IPS-15b (cell line): ENCODE data around the gene ACKR2.
A peak's percentile ranks its signal among the peaks of the same experiment; 100 is the strongest.

Experiments used
- H3K27me3 ChIP-seq: one replicate; pipeline ENCODE4 v1.6.1; 2013; ENCODE audit warnings: low read length; ENCODE audit not compliant: control insufficient read depth, insufficient read depth
- H3K36me3 ChIP-seq: one replicate; pipeline ENCODE4 v1.6.1; 2013; ENCODE audit warnings: low read length; ENCODE audit not compliant: control insufficient read depth, insufficient read depth
- H3K4me1 ChIP-seq: one replicate; pipeline ENCODE4 v1.6.1; 2013; ENCODE audit warnings: mild to moderate bottlenecking, low read length; ENCODE audit not compliant: control insufficient read depth, insufficient read depth
- H3K4me3 ChIP-seq: one replicate; pipeline ENCODE4 v1.5.1; 2013; ENCODE audit warnings: low read depth, low read length
- H3K9ac ChIP-seq: one replicate; pipeline ENCODE4 v1.6.1; 2013; ENCODE audit warnings: low read depth, mild to moderate bottlenecking, low read length
- H3K9me3 ChIP-seq: one replicate; pipeline ENCODE4 v1.6.1; 2013; ENCODE audit warnings: mild to moderate bottlenecking, low read length; ENCODE audit not compliant: control insufficient read depth, insufficient read depth

Gene ACKR2, protein sequence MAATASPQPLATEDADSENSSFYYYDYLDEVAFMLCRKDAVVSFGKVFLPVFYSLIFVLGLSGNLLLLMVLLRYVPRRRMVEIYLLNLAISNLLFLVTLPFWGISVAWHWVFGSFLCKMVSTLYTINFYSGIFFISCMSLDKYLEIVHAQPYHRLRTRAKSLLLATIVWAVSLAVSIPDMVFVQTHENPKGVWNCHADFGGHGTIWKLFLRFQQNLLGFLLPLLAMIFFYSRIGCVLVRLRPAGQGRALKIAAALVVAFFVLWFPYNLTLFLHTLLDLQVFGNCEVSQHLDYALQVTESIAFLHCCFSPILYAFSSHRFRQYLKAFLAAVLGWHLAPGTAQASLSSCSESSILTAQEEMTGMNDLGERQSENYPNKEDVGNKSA

DNA sequence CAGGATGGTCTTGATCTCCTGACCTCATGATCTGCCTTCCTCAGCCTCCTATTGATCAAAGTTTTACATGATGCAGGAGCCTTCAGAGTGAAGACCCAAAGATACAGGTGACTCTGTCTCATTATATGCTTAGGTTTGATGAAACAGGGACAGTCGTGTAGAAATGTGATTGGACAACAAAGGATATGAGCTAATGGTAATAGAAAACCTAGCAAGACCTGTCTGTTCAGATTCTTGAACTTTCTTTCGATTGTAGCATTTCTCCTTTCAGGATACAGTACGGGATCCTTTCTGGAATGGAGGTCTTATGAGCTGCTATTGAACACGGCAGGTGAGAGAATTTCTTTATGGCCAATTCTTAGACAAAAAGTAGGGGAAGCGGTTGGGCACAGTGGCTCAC, at the start of gene ACKR2:
TSS of gene ACKR2 (plus strand) at position 244 of the 400 bp plus-strand sequence. CDS start 55,058 bp downstream, outside the sequence.
- H3K36me3 ChIP-seq, result no peaks in the 10 kb centered on the region
- no peaks in the 10 kb centered on the region for H3K9me3 ChIP-seq
- H3K9ac ChIP-seq, result no peak within 1 kb of the TSS
- no peaks in the 10 kb centered on the region for H3K4me1 ChIP-seq
- no peak within 1 kb of the TSS for H3K4me3 ChIP-seq
- H3K27me3 ChIP-seq, result peaks cover 24% of the 10 kb centered on the region

DNA sequence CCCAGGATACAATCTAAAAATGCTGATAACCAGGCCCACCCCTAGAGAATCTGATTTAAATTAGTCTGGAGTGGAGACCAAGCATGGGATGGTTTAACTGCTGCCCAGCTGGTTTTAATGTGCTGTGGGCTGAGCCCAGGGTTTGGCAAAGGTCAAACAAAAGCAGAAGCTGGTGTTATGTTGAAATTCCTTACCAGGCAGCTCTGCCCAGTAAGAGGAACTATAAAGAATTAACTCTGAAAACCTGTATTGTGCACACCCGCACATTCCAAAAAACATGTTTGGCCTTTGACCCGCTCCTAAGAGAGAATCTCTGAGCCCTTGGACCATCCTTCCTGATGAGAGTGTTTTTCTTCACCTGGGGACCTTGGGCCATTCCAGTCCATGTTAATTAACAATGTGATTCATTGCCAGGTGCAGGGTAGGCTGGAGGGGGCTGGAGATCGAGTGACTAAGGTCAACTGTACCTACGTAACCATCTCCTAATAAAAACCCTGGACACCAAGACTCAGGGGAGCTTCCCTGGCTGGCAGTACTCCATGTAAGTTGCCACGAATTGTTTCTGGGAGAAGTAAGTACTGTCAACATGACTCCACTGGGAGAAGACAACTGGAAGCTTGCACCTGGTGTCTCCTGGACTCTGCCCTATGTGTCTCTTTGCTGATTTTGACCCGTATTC, 47.1 kb upstream of the ACKR2 start:
- Histone ChIP-seq H3K36me3 (no peaks in the 10 kb centered on the region), H3K9me3 (no peaks in the 10 kb centered on the region), H3K27me3 (peaks cover 4% of the 10 kb centered on the region), H3K9ac (no peak overlapping the region), H3K4me1 (peaks cover 3% of the 10 kb centered on the region), H3K4me3 (no peak overlapping the region)

DNA sequence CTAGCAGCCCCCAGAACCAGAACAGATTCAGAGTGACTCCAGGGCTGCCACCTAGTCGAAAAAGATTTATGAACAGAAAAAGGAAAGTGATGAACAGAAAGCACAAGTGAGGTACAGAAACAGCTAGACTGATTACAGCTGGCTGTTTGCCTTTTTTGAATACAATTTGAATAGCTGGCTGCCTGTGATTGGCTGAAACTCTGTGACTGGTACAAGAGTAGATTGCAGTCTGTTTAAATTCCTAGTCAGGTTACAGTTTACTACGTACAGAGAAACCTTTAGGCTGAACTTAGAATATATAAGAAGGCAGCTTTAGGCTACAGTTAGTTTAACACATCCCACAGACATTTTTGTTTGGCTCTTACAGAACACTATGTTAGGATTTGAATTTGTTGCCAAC, 46.2 kb upstream of the ACKR2 start:
- Histone ChIP-seq H3K27me3 (peaks cover 4% of the 10 kb centered on the region), H3K36me3 (no peaks in the 10 kb centered on the region), H3K9me3 (no peaks in the 10 kb centered on the region), H3K9ac (no peak overlapping the region), H3K4me3 (no peak overlapping the region), H3K4me1 (peaks cover 3% of the 10 kb centered on the region)

DNA sequence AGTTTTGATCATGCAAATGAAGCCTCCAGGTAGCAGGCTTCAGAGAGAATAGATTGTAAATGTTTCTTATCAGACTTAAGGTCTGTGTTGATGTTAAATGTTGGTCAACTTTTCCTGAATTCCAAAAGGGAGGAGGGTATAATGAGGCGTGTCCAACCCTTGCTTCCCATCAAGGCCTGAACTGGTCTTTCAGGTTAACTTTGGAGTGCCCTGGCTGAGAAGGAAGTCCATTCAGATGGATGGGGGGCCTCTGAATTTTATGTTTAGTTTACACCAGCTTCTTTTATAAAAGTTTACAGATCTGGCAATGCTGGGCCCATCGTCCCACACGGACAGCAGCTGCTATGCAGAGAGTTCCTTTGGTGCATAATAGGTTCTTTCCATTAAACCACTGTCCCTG, 45.1 kb upstream of the ACKR2 start:
- Histone ChIP-seq H3K36me3 (no peaks in the 10 kb centered on the region), H3K9ac (no peak overlapping the region), H3K9me3 (no peaks in the 10 kb centered on the region), H3K4me1 (peaks cover 3% of the 10 kb centered on the region), H3K27me3 (peaks cover 4% of the 10 kb centered on the region), H3K4me3 (no peak overlapping the region)

DNA sequence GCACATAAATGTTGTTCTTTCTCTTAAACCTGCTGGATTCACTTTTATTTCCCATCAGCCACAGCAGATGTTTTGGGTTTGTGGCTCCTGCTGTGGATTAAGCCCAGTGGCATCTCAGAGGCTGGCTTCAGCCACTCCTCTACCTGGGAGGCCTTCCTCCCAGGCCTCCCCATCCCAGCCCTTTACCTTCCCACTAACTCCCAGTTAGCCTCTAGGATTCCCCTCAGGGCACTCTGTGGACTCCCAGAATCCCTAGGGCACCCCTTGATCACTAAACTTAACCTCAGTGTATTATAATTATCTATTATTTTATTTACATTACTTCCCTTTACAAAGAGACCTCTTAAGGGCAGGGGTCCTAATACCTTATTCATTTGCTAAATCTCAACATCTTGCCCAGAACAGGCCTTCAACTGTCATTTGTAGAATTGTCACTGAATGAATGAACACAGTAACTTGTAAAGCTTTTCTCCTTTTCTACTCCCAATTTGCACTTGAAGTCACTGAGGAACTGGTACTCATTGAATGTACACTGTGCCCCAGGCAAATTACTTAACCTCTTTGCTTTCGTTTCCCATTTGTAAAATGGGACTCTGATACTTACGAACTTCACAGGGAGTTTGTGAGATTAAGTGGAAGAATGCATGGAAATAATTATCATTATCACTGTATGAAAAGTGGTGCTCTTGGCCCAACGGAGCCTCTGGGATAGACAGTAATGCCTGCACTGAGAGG, 44.5 kb upstream of the ACKR2 start:
- Histone ChIP-seq H3K36me3 (no peaks in the 10 kb centered on the region), H3K9ac (no peak overlapping the region), H3K4me1 (peaks cover 3% of the 10 kb centered on the region), H3K9me3 (no peaks in the 10 kb centered on the region), H3K27me3 (peaks cover 4% of the 10 kb centered on the region), H3K4me3 (no peak overlapping the region)

DNA sequence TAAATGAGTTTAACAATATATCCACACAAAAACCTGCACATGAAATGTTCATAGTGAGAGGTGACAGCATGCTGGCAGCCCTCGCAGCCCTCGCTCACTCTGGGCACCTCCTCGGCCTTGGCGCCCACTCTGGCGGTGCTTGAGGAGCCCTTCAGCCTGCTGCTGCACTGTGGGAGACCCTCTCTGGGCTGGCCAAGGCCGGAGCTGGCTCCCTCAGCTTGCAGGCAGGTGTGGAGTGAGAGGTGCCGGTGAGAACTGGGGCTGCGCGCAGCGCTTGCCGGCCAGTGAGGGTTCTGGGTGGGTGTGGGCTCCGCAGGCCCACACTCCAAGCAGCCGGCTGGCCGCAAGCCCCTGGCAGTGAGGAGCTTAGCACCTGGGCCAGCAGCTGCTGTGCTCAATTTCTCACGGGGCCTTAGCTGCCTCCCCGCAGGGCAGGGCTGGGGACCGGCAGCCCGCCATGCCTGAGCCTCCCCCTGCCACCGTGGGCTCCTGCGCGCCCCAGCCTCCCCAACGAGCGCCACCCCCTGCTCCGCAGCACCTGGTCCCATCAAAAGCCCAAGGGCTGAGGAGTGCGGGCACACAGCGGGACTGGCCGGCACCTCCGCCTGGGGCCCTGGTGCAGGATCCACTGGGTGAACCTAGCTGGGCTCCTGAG, 39.6 kb upstream of the ACKR2 start:
- Histone ChIP-seq H3K27me3 (peaks cover 10% of the 10 kb centered on the region), H3K36me3 (no peaks in the 10 kb centered on the region), H3K9ac (no peak overlapping the region), H3K4me3 (no peak overlapping the region), H3K4me1 (peaks cover 2% of the 10 kb centered on the region), H3K9me3 (no peaks in the 10 kb centered on the region)

DNA sequence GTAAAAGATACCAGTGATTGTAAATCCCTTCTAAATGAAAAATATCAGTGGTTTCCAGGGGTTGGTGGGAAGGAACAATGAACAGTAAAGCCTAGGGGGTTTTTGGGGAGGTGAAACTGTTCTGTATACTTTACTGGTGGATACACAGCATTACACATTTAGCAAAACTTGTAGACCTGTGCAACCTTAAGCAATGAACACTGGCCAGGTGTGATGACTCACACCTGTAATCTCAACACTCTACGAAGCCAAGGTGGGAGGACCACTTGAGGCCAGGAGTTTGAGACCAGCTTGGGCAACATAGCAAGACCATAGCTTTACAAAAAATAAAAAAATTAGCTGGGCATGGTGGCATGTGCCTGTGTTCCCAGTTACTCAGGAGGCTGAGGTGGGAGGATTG, 38.0 kb upstream of the ACKR2 start:
- Histone ChIP-seq H3K9ac (no peak overlapping the region), H3K27me3 (peaks cover 6% of the 10 kb centered on the region), H3K36me3 (no peaks in the 10 kb centered on the region), H3K9me3 (no peaks in the 10 kb centered on the region), H3K4me3 (no peak overlapping the region), H3K4me1 (no peaks in the 10 kb centered on the region)

DNA sequence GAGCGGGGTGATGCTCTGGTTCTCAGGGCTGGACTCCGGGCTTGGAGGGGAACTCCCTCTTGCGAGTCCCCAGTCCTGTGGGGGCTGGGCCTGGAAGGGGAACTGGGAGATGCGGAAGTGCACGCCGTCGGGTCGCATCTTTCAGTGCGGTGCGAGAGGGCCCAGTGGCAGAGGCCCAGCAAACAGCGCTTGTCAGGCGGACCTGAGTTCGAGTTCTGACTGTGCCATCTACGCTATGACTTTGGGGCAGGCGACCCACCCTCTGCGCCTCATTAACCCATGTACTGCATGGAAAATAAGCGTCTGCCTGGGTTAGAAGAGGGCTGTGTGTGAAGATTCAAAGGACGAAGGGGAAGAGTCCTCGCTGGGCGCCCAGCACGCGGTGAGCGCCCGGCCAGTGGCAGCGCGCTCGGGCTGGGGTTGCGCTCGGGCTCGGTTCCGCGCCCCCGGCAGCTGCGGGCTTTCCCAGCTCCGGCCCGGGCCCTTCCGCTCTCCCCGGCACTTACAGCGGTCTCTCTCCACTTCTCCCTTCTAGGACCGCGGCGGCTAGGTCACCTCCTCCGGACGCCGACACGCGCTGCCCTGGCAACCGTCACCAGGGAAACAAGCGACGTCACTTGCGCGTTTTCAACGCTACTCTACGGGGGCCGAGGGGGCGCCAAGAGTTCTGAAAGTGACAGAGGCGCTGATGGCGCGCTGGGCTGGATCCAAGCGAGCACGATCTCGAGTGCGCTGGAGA, 36.4 kb upstream of the ACKR2 start, which contains the start of gene CCDC13:
TSS of gene CCDC13 (minus strand) at position 584 of the 739 bp plus-strand sequence. CDS start 14,908 bp downstream, outside the sequence.
- no peak within 1 kb of the TSS for H3K9ac ChIP-seq
- H3K9me3 ChIP-seq, result no peaks in the 10 kb centered on the region
- H3K27me3 ChIP-seq, result peaks cover 6% of the 10 kb centered on the region
- H3K36me3 ChIP-seq, result no peaks in the 10 kb centered on the region
- H3K4me1 ChIP-seq, result no peaks in the 10 kb centered on the region
- peak within 1 kb of the TSS; percentile 90 for H3K4me3 ChIP-seq

DNA sequence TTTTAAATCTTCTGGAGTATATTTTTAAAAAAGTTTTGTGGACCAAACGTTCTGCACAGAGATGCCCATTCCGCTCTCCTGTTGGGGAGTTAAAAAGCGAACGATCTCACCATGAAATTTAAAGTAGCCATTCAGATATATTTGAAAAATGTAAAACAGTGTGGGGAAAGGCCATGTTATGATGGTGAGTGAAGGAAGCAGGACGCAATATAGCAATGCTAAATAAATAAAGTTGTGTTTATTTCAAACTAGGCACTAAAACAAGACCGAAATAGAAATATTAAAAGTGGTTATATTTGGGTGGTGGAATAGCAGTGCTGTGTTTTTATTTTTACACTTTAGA, 35.9 kb upstream of the ACKR2 start:
- no peaks in the 10 kb centered on the region for H3K4me1 ChIP-seq
- H3K4me3 ChIP-seq, result peak overlapping the region; percentile 90
- H3K9ac ChIP-seq, result no peak overlapping the region
- peaks cover 6% of the 10 kb centered on the region for H3K27me3 ChIP-seq
- no peaks in the 10 kb centered on the region for H3K36me3 ChIP-seq
- H3K9me3 ChIP-seq, result no peaks in the 10 kb centered on the region

DNA sequence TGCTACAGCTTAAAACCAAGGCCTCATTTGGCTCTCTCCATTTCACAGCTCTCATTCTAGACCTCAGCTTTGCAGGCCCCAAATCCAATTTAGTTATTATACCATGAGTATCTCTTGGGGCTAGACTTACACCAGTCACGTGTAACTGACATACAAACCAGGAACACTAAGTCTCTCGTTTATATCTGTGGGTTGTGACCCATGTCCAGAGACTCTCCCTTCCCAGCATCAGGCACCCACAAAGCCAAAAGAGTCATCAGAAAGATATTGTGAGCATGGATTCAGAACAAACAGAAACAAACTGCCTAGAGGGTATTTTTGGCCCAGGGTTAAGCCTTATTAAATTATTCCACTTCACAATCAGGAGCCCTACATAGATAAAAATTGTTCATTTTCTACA, 30.6 kb upstream of the ACKR2 start:
- Histone ChIP-seq H3K4me3 (no peak overlapping the region), H3K9ac (no peak overlapping the region), H3K36me3 (no peaks in the 10 kb centered on the region), H3K27me3 (peaks cover 2% of the 10 kb centered on the region), H3K9me3 (no peaks in the 10 kb centered on the region), H3K4me1 (no peaks in the 10 kb centered on the region)

DNA sequence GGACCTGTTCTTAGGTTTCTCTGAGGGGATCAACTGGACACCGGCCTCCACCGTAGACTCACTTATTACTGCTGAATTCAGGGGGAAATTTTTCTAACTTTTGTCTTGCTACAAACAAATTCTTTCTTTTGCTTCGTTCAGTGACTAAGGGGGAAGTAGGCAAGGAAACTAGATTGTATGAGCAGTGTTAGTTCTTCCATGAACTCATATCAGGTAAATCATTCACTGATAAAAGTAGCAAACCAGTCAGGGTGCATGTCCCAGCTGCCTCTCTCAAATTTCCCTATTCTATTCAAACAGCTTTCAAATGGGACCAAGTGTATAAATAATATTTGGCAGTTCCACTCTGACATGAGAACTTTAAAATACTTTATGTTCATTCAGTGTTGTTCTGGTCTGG, 28.8 kb upstream of the ACKR2 start:
- no peaks in the 10 kb centered on the region for H3K9me3 ChIP-seq
- no peak overlapping the region for H3K4me3 ChIP-seq
- H3K27me3 ChIP-seq, result no peaks in the 10 kb centered on the region
- H3K4me1 ChIP-seq, result no peaks in the 10 kb centered on the region
- H3K36me3 ChIP-seq, result no peaks in the 10 kb centered on the region
- no peak overlapping the region for H3K9ac ChIP-seq
